Measurements from ENCODE around the gene GRAMD4.

DNA sequence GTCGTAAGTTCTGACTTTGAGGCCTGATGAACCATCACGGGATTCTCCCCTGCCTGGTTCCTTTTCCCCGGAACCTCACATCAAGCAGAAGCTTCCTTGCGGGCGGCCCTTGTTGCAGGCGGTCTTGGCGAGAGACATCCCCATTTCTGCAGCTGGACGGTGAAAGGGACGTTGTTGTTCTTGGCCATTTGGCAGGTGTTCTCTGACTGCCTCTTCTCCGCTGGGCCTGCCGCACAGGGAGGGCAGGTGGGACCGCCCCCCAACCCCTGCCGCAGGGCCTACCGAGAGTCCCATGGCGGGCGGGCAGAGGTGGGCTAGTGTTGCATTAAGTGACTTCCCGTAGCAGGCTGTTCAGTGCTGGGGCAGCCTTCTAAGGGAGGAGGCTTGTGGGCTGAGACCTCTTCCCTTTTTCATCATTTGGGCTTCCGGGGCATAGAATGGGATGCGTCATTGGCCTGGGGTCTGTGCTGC is 26.9 kb upstream of the GRAMD4 start:
- TF ChIP-seq, protein P1, sequence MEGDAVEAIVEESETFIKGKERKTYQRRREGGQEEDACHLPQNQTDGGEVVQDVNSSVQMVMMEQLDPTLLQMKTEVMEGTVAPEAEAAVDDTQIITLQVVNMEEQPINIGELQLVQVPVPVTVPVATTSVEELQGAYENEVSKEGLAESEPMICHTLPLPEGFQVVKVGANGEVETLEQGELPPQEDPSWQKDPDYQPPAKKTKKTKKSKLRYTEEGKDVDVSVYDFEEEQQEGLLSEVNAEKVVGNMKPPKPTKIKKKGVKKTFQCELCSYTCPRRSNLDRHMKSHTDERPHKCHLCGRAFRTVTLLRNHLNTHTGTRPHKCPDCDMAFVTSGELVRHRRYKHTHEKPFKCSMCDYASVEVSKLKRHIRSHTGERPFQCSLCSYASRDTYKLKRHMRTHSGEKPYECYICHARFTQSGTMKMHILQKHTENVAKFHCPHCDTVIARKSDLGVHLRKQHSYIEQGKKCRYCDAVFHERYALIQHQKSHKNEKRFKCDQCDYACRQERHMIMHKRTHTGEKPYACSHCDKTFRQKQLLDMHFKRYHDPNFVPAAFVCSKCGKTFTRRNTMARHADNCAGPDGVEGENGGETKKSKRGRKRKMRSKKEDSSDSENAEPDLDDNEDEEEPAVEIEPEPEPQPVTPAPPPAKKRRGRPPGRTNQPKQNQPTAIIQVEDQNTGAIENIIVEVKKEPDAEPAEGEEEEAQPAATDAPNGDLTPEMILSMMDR (IDR thresholded peaks at IDR 0.05; ENCODE audit: low read depth, low read length, poor library complexity, severe bottlenecking), result no peak
- no peak for TF ChIP-seq EZH2phosphoT487 (IDR thresholded peaks at IDR 0.05; ENCODE audit: borderline replicate concordance, low read length)
